Activated CD8-positive, alpha-beta memory T cell treated with anti-CD3 and anti-CD28 coated beads for 24 hours (primary cell): ENCODE measurements around the gene ZNF556.
"Not testable (repeated sequence)": the region's sequence is repeated elsewhere in the genome, so short reads cannot be mapped to it uniquely, and the experiment has no call there.

Source experiments
- DNase-seq: peaks from one replicate; pipeline ENCODE4 v3.0.0-alpha.2; 2020

ZNF556 gene

DNA sequence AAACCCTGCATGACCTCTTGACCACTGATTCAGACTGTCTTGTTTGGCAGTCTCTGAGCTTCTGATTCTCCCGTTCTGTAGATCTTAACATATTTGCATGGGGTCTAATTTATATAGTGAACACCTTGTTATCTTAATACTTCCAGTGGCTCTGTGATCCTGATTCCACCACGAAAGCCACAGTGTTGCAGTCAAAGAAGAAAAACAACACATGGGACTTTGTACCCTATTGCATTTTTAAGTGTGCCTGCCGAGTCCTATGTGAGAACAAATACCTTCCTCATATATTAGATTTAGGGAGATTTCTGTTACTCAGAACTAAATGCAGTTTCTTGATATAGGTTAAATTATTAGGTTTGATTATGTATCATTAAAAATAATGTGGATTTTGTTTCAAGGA, 12.3 kb upstream of the ZNF556 start:
- no peak for DNase-seq

DNA sequence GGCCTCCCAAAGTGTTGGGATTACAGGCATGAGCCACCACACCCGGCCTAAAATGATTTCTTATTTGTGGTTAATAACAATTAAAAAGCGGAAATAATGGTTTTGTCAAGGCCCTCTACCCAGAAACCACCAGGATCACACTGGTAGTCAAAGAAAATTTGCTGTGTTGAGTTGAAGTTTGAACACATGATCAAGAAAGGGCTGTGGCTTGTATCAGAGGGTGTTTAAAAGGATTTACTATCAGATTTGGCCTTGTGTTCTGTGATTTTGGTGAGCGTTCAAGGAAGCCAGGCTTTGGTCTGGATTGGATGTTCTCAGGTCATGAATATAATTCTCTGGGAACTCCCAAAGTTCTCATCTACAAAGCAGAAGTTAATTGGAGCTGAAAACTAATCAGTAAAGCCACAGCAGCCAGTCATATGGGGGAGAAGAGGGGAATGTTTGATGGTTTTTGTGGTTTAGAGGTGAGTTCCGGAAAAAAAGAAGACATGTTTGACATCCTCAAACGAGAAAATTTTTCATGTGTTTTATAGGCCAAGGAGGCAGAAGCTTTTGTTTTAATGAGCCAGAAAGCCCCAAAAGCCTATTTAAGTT, 10.6 kb upstream of the ZNF556 start:
- DNase-seq, result no peak

DNA sequence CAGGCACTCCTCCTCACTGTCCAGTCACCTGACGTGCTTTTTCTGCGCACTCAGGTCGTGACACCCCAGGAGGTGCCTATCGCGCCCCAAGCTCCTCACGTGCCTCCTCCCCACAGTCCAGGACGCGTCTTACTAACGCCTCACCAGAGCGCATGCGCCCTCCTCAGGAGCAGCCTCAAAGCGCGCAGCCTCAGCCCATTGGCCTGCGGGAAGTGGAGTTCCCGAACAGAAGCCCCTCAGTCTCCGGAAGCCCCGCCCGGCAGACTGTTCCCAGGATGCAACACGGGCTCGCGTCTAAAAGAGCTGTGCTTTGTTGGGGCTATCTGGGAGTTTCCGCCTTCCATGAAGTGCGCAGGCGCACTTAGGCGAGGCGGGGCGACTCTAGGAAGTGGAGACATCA, 8.3 kb upstream of the ZNF556 start:
- no peak for DNase-seq

DNA sequence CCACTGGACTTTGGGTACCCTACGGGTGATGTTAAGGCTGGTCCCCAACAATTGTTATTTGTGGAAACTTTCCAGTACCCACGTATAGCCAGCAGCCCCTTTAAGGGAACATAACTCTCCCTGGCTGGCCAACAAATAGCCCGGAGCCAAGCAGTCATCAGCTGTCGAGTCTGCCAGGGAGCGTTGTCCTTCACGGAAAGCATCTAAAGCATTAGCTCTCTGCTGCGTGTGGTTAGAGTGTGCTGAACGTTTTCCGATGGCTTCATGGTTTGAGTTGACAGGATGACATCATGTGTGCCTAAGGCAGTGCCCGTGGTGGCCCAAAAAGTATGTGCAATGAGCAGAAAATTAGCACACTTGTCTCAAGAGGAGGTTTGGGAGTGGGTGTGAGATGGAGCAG, 3.3 kb upstream of the ZNF556 start:
- no peak for DNase-seq

DNA sequence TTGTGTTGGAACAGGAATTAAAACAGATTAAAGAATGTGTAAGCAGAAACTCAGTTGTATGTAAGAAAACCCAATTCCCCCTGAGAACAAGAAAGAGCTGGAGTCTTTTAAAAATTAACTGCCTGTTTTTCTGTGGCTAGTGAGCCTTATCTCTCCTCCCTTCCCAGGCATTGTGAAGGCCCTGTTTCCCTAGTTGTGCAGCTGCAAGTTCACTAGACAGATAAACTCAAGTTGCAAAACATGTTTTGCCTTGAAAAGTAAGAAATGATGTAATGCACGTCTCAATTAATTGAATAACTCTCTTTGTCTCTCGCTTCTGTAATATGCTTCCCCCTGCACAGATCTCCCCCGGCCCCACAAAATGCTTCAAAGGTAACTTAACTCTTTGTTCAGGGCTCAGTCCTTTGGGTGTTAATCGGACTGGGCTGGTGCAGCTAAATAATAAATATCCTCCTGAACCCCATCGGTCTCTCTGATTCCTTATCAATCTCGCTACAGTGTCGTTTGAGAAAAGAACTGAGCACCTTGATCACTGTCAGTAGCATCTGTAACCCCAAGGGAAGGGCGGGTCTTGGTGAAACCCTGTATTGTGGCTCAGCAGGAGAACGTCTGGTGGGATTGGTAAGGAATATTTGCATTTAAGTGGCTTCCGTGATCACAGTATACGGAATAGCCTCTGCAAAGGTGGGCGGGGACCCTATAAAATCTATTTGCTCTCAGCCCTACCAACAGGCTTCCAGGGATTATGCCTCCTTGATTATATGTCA, 1.6 kb upstream of the ZNF556 start:
- DNase-seq, result no peak

DNA sequence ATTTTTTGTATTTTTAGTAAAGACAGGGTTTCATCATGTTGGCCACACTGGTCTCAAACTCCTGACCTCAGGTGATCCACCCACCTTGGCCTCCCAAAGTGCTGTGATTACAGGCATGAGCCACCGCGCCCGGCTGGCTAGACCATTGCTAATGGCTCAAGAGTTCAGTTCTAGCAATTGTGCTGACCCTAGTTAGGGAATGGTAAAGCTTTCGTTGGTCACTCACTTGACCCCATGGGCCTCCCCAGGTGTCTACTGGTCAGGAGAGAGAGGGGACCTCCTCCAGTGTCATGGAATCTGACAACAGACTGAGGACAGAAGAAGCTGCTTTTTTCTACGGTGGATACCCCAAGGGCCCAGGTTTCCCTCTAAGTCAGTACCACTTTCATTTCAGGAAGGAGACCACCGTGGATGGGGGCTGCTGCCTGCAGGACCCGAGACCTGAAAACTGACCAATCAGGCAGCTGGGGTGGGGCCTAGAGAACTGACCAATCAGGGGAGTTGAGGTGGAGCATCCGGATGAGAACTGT, 575 bp upstream of the ZNF556 start:
- no peak for DNase-seq

DNA sequence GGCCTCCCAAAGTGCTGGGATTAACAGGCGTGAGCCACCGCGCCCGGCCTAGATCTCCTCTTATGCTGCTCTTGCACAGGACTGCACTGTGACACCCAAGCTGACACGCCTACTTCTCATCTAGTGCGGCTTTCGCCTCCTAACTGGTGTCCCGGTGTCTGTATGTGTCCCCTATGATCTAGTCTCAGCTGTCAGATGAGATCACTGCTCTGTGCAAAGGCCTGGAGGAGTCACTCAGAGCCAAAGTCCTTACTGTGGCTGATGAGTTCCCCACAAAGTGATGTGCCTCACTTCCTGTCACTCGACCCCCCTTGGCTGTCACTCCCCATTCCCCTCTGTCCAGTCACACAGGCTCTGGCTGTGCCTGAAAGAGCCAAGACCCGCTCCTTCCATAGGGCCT, 2.5 kb downstream of the ZNF556 start:
- no peak for DNase-seq

DNA sequence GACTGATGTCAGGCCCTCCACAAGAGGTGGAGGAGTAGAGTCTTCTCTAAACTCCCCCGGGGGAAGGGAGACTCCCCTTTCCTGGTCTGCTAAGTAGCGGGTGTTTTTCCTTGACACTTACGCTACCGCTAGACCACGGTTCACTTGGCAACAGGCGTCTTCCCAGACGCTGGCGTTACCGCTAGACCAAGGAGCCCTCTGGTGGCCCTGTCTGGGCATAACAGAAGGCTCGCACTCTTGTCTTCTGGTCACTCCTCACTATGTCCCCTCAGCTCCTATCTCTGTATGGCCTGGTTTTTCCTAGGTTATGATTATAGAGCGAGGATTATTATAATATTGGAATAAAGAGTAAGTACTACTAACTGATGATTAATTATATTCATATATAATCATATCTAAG, 5.0 kb downstream of the ZNF556 start:
- peak; percentile 59 for DNase-seq

DNA sequence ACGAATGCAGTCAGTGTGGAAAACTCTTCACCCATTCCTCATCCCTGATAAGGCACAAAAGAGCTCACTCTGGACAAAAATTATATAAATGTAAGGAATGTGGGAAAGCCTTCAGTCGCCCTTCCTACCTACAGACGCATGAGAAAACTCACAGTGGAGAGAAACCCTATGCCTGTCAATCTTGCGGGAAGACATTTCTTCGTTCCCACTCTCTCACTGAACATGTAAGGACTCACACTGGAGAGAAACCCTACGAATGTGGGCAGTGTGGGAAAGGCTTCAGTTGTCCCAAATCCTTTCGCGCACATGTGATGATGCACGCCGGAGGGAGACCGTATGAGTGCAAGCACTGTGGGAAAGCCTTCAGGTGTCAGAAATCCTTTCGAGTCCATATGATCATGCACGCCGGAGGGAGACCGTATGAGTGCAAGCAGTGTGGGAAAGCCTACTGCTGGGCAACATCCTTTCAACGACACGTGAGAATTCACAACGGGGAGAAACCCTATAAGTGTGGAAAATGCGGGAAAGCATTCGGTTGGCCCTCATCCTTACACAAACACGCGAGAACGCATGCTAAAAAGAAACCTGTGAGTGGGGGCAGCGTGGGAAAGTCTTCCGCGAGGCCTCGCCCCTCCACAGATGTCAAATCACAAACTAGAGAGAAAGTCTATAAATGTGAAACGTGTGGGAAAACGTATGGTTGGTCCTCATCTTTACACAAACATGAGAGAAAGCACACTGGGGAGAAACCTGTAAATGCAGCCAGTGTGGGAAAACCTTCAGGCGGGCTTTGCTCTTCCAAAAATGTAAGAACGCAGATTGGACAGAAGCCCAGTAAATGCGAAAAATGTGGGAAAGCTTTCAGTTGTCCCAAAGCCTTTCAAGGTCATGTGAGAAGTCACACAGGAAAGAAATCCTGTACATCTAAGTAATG, 10.5 kb downstream of the ZNF556 start:
- DNase-seq, result no peak

DNA sequence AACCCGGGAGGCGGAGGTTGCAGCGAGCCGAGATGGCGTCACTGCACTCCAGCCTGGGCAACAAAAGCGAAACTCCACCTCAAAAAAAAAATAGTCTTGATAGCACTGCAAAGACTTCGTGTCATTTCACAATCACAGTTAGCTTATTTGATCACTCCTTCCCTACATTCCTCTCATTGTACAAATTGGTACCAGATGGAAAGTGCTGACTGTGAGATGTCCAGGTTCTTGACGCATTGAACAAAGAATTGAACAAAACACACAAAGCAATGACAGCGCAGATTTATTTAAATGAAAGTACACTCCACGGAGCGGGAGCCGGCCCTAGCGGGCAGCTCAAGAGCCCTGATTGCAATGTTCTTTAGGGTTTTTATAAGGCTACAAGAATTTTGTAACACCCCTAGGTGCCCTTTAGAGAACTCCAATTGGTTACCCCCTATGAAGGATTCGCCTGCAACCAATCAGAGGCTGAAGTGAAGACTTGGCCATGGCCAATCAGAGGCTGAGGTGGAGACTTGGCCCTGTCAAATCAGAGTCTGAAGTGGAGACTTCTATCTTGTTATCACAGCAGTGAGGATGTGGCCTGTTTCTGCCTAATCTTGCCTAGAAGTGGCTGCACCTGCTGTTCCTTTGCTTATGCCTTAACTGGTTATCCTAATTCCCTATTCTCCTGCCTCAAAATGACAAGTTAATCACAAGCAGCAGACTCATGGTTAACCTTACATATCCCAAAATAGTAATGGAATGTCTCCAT, 16.7 kb downstream of the ZNF556 start:
- DNase-seq, result no peak

DNA sequence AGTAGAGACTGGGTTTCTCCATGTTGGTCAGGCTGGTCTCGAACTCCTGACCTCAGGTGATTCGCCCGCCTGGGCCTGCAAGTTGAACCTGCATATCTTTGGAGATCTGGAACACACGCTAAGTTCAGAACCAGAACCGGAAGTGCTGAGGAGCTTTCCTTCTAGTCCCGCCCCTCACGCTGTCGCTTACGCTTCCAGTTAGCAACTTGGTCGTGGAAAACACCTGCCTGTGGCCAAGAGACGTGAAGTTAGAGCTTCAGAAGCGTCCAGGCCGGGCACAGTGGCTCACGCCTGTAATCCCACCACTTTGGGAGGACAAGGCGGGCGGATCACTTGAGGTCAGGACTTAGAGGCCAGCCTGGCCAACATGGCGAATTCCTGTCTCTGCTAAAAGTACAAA, 18.6 kb downstream of the ZNF556 start:
- DNase-seq, result no peak

DNA sequence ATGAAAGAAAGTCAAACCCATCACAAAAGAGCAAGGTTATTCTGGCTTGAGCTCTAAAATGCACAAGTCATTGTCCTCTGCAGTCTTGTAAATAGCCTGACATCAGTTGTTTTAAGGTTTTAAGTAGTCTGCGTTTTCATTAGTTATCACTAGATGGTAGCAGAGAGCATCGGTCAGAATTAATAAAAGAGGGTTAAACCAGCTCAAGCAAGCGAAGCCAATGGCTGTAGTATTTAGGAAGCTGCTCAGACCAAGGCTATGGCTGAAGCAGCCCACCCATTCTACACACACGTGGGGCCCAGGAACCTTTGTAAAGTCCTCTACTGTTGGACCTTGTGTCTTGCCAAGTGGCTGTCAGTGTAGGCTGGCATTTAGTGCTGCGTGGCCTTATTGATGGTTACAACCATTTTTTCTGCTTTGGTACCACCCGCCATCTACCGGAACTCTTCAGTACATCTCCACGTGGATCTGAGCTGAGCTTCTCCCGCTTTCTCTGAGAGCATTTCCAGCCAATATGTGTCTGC, 20.3 kb downstream of the ZNF556 start:
- DNase-seq, result peak; percentile 66

DNA sequence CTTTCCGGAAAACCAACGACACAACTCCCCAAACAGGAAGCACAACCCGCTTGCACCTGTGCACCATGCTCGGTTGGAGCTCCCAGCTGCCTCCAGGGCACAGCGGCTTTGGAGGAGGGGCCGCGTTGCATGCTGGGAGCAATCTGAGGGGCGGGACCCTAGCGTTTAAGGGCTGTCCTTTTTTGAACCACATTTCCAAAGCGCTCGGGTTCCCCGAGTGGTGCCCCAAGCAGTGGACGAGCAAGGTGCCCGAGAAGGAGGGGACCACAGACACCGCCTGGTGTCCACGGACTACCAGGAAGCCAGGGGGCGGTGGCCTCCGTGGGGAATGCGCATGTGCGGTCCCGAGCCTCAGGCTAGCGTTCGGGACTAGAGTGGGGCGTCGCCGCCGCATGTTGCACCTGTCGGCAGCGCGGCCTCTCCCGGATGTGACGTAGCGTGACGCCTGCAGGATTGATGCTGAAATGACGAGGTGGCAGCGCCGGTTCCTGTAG, 21.6 kb downstream of the ZNF556 start:
- no peak for DNase-seq

DNA sequence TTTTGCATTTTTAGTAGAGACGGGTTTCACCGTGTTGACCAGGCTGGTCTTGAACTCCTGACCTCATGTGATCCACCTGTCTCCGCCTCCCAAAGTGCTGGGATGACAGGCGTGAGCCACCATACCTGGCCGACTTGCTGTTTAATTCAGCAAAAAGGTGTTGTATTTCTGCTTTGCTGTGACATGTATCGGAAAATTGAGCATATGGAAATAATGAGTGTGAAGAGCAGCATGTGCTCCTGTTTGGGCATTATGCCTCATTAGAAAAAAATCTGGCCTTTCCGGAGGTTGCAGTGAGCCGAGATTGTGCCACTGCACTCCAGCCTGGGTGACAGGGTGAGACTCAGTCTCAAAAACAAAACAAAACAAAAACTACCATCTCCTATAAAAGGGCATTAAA, 23.4 kb downstream of the ZNF556 start:
- DNase-seq, result not testable (repeated sequence)

DNA sequence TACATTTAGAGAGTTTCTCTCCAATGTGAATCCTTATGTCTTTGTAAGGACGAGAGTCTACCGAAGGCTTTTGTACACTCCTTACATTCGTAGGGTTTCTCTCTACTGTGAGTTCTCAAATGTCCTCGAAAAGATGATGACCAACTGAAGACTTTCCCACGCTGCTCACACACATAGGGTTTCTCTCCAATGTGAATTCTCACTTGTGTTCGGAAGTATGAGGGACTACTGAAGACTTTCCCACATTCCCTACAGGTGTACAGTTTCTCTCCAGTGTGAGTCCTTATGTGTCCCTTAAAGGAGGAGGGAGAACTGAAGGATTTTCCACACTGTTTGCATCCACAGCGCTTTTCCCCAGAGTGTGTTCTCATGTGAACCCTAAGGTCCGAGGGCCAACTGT, 29.6 kb downstream of the ZNF556 start:
- no peak for DNase-seq

DNA sequence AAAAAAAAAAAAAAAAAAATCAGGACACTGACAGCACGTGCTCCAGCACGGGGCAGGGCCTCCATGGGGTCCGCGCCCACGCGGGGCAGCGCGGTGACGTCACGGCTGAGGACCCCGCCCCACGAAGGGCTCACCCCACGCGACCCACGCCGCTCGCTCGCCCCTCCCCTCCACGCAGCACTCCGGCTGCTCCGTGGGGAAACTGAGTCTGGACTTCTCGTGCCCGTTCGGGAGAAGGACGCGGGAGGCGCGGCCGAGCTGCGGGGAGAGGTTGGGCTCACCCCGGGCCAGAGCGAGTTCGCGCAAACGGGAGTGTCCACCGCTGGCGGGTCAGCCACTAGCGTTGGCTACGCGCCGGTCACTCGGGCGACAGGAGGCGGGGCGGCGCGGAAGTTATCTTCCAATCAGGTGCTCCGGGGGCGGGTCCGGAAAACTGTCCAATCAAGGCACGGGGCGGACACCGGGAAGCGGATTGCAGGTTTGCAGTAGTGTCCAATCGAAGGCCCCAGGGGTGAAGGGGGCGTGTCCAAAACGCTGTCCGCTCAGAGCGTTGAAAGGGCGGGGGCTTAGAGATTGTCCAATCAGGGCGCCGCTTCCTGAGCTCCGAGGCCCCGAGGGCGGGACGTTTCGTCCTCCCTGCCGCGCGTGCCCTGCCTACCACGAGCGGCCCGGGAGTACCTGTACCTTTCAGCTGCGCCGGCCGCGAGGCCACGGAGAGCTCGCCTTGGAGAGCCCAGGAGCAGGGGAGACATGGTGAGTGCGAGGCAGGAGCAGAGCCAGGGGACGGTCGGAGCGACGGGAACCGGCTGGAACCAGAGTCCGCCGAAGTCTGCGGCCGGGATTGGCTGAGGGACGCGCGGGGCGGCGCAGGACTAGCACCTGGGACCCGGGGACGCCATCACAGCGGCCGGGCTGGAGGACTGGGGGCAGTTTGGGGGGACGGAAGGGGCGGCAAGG, 33.4 kb downstream of the ZNF556 start, which contains the start of gene ZNF57:
Gene ZNF57 (plus strand): TSS at position 633 of the 957 bp plus-strand sequence. CDS start 118 bp downstream, at position 751.
- DNase-seq, result peak; percentile 98

DNA sequence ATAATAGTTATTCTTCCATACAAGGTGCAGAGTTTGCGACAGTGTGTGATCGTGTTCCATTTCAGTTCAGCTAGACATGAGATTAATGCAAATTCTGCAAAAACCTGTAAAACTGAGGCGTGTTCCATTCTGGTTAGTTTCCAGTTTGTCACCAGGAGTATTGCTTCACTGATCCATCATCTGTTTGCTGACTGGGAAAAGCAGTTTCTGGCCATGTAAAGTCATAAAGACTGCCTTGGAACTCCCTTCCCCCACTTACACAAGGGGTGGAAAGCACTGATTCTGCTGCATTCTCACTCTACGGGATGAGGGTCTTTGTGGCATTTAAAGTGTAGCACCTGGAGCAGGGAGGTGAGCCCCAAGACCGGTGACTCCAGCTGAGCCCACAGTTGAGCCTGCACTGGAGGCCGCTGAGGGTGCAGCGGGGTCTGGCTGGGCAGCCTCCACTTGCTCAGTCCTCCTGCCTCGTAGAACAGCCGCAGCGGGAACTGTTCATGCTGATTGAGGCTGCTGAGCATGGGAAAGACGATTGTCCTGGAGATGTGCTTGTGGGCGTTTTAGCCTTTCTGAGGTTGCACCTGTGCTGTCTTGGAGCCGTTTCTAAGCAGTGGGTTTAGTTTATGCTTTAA, 35.6 kb downstream of the ZNF556 start:
- DNase-seq, result no peak

DNA sequence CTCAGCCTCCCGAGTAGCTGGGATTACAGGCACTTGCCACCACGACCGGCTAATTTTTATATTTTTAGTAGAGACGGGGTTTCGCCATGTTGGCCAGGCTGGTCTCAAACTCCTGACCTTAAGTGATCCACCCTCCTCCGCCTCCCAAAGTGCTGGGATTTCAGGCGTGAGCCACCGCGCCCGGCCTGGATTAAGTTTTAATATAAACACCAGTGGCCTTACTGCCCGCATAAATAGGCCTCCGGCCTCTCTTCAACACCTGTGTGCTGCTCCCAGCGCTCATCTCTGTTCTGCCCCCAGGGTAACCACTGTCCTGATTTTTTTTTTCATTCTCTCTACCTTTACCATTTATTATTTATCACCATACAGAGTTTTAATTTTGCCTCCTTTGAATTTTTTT, 36.2 kb downstream of the ZNF556 start:
- not testable (repeated sequence) for DNase-seq

DNA sequence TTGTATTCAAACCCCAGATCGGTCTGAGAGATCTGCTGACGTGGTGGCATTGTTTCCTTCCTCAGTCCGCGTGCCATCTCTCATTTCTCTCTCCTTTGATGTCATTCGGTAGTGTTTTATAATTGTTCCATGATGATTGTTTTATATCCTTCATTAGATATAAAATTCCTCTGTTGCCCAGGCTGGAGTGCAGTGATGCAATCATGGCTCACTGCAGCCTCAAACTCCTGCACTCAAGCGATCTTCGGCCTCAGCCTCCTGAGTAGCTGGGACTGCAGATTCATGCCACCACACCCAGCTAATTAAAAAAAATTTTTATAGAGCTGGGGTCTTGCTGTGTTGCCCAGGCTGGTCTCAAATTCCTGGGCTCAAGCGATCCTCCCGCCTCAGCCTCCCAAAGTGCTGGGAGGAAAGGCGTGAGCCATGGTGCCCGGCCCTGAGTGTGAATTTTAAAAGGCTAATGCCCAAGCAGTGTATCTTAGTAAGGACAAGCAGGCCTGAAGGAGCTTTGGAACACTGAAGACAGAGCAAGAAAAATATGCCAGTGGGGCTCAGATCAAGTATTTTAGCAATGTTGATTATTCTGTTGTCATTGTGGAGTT, 38.9 kb downstream of the ZNF556 start:
- no peak for DNase-seq

DNA sequence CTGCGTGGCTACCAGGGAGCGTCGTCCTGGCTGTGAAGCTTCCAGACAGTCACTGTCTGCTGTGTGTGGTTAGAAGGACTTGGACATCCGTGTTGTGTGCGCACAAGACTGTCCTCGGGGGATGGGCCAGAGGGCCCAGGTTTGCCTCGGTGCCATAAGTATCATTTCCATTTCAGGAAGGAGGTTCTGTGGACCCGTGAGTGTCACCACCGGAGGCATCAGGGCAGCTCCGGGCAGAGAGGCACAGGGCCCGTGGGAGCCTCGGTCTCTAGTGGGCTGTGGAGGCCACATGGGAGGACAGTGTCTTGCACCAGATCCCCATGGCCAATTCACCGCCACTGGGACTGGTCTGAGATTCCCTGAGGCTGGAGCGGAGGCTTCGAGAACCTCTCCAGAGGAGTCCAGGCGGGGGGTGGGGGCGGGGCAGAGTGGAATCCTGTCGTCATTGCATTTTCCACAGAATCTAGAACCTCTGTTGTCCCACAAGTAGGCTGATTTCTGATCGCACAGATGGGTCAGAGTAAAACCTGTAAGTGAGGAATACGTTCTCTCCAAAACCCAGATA, 39.6 kb downstream of the ZNF556 start:
- DNase-seq, result no peak
